HG03442 (cell line): Measurements from ENCODE around the gene ITPR2.

Experiments used
- ATAC-seq: cut with Tn5 transposase; IDR thresholded peaks from one replicate; pipeline ENCODE4 v1.9.1; 2021; ENCODE audit warnings: mild to moderate bottlenecking, moderate library complexity; ENCODE audit not compliant: unreplicated experiment

ITPR2 gene

GRCh38 chr12:26535826-26536225, 297.2 kb downstream of the ITPR2 start:
- ATAC-seq, result no peak

GRCh38 chr12:26534071-26534470, 298.9 kb downstream of the ITPR2 start:
- no peak for ATAC-seq

DNA sequence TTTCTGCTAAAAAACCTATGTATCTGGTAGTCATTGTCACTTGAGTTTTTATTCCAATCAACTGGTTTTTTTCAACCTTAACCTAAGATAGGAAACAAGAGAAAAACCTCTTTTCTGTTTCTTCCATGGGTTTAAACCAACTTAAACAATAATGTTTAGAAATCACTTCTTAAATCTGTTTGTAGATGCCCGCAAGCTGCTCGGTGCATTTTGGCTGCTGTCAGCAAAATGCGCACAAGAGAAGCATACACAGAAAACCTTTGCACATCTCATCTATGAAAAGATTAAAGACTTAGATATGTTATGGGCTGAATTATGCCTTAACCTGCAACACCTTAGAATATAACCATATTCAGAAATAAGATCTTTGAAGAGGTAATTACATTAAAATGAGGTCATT, 299.8 kb downstream of the ITPR2 start:
- ATAC-seq, result no peak

DNA sequence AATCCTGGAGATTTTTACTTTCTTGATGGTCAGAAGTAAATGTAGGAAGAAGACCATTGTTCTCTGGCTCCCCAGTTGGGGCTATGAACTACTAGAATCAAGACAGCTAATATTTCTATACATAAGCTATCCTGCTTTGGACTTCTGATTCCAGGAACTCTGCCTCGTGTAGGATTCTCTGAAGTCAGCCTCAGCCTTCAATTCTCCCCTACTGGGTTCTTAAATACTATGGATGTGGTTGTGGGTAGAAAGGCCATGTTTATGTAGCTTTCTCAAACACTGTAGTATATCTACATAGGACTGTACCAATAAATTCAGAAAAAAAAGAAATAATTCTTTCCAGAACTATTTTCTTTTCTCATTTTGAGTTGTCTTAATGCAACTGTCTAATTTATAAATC, 302.5 kb downstream of the ITPR2 start:
- no peak for ATAC-seq

- ATAC-seq, result no peak
These were observed 304.1 kb downstream of the ITPR2 start for GRCh38 chr12:26528943-26529342.

GRCh38 chr12:26527682-26528081, 305.3 kb downstream of the ITPR2 start:
- ATAC-seq, result no peak

GRCh38 chr12:26524862-26525465, 308.0 kb downstream of the ITPR2 start:
- ATAC-seq, result no peak

DNA sequence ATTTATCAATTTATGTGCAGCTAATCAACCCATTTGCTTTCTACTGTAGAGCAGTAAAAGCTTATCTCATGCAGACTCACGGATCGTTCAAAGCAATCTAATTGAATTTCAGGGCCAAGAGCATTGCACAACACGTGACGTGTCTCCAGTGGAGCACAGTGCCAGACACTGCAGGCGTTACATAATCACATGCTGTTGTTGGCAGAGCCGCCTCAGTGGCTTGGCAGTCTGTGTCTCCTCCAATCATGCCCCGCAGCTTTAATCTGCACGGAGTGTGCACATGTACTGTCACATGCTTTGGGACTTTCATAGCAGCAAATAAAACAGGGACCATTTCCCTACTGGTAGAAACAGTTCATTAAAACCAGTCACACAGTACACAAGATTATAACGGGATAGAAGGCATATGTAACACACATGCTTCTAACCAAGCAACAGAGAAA, 309.3 kb downstream of the ITPR2 start:
- ATAC-seq, result no peak

- ATAC-seq, result no peak
These were observed 312.1 kb downstream of the ITPR2 start for GRCh38 chr12:26520869-26521268.

DNA sequence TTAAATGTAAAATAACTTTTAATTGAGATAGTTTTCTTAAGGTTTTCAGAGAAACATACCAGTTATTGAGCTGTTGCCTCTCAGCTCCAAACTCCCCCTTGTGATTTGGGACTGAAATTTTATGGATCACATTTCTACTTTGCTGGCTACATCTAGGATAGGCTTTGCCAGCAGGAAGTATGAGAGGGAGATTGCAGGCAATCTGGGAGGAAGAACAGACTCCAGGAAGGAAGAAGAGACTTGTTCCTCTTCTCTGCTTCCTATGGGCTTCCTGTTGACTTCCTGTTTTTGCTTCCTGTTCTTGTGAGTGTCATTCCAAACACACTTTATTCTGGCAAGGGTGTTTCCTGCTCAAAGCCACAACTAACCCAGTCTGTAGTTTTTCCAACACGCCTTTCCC, 312.9 kb downstream of the ITPR2 start:
- ATAC-seq, result no peak

DNA sequence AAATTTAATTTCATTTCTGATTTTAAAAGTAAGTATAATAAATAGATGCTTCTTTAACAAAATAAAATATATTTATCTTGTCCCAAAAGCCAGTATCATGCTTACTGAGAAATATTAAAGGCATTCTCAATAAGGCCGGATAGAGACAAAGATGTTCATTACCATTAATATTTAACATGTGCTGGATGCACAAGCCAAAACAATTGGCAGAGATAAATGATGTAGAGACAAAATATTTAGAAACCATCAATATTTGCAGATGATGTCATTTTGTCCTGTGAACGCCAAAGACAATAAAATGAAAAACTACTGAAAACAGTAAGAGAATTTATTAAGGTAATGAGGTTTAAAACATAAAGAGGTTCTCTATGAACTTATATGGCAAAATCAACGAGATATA, 313.5 kb downstream of the ITPR2 start:
- ATAC-seq, result no peak

GRCh38 chr12:26517320-26517719, 315.7 kb downstream of the ITPR2 start:
- peak; percentile 81 for ATAC-seq

GRCh38 chr12:26514364-26514763, 318.6 kb downstream of the ITPR2 start:
- ATAC-seq, result peak; percentile 57

DNA sequence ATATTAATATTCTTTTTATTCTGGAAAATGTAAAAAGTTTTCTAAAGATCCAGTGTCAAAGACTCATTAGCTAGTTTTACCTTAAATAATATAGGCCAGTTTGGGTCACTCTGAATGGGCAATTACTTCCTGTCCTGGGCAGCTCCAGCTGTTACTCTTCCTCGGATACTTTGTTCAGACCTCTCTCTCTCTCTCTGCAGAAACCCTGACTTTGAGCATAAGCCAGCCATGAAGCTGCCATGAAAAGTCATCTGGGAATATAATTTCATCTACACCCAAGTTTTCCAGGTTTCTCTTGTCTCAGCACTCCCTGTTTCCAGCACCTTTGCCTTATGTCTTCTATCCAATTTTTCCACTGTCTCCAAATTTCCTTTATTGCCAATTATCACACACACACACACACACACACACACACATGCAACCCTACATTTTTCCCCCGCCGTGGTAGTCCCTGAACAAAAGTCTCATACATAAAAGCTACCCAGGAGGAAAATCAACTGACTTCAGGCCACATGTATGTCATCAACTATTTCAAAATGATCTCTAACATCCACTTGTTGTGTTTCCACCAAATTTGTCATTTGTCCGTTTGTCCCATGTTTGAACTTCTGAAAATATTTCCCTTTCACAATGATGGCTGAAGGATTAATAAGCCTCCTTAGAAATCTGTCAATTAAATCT, 319.5 kb downstream of the ITPR2 start:
- ATAC-seq, result no peak

GRCh38 chr12:26512213-26512612, 320.8 kb downstream of the ITPR2 start:
- no peak for ATAC-seq

GRCh38 chr12:26510354-26510674, 322.7 kb downstream of the ITPR2 start:
- no peak for ATAC-seq

- ATAC-seq, result no peak
These were observed 325.4 kb downstream of the ITPR2 start for GRCh38 chr12:26507613-26508012.

DNA sequence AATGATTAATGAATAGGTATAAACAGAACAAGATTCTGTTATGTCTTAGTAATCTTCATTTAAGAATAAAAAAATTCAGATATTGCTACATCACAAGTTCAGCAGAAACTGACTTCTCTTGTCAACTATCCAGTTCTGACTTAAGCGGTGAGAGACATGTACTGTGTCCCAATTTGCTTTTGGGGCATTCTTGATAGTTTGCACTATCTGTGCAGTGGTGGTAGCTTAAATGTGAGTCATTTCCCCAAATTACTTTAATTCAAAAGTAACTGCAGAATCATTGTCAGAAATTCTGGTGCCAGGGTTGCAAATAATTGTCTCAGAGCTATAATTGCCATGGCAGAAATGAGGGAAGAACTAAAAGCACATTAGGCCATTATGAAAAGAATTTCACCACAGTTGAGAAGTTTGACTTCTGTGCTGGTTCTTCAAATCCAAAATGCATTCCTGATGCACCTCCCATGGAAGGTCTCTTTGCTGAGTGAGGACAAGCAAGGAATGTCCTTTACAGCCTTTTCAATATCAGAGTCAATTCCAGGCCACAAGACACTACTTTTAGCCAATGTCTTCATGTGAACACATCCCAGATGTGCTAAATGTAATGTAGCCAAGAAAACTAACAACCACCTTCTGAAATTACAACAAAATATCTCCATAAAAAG, 332.9 kb downstream of the ITPR2 start:
- no peak for ATAC-seq

DNA sequence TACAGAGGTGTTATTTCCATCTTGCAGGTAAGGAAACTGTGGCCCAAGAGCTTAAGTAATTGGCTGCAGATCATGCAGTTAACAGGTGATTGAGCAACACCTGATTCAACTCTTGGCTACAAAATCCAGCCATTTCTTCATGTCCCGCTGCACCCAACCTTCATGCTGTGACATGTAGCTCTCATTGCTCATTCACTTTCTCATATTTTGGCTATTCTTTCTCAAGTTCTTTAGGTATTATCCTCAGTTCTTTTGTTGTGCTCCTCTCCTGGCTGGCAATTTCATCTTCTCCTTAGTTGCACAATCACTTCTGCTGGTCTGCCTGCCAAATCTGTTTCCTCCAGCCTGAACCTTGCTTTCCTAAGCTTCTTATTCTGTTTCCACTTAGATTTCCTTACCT, 336.8 kb downstream of the ITPR2 start:
- no peak for ATAC-seq

GRCh38 chr12:26493656-26494055, 339.3 kb downstream of the ITPR2 start:
- ATAC-seq, result no peak

GRCh38 chr12:26492406-26492805, 340.6 kb downstream of the ITPR2 start:
- no peak for ATAC-seq

DNA sequence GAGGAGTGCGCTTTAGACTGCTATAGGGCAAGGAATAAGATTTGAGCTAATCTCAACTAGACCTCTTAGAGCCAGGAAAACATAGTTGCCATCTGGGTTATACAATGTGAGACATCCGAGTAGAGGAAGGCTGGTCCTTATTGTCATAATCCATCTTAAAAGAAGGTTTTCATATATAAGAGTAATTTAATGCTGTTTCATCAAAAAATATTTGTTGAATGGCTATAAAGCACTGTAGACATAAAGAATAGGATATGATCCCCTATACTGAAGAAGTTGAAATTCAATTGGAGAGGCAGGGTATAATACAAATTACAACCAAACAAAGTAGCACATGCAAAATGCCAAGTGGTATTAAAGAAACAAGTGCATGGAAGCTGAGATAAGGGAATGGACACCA, 343.1 kb downstream of the ITPR2 start:
- ATAC-seq, result no peak
